SK-N-SH treated with all-trans-retinoic acid at 6 μM for 48 hours (cell line): ENCODE results near the gene GPR139.

Experiments
- CSRNP3 ChIP-seq: fragments of 250-450 bp; sonication (Bioruptor Pico); IDR thresholded peaks from 2 replicates; pipeline ENCODE4 v1.5.1; 2021; ENCODE audit warnings: mild to moderate bottlenecking, moderate library complexity
- ESRRG ChIP-seq: fragments of 250-450 bp; sonication (Bioruptor Pico); IDR thresholded peaks from 2 replicates; pipeline ENCODE4 v1.6.1; 2021; ENCODE audit warnings: mild to moderate bottlenecking
- PATZ1 ChIP-seq: fragments of 250-450 bp; sonication (Bioruptor Pico); IDR thresholded peaks from 2 replicates; pipeline ENCODE4 v1.8.0; 2020; ENCODE audit warnings: mild to moderate bottlenecking, moderate library complexity, borderline replicate concordance
- PPARA ChIP-seq: fragments of 250-450 bp; sonication (Bioruptor Pico); IDR thresholded peaks from 2 replicates; pipeline ENCODE4 v1.5.0; 2020; ENCODE audit warnings: mild to moderate bottlenecking, borderline replicate concordance
- RARB ChIP-seq: fragments of 250-450 bp; sonication (Bioruptor Pico); IDR thresholded peaks from 2 replicates; pipeline ENCODE4 v1.8.0; 2021; ENCODE audit warnings: mild to moderate bottlenecking, moderate library complexity
- SNAI2 ChIP-seq: fragments of 250-450 bp; sonication (Bioruptor Pico); IDR thresholded peaks from 2 replicates; pipeline ENCODE4 v1.5.0; 2020; ENCODE audit warnings: mild to moderate bottlenecking, moderate library complexity
- TOX ChIP-seq: fragments of 250-450 bp; sonication (Bioruptor Pico); IDR thresholded peaks from 2 replicates; pipeline ENCODE4 v1.8.0; 2021; ENCODE audit warnings: mild to moderate bottlenecking, moderate library complexity, borderline replicate concordance
- ZC3H10 ChIP-seq: fragments of 250-450 bp; sonication (Bioruptor Pico); IDR thresholded peaks from 2 replicates; pipeline ENCODE4 v1.5.1; 2021; ENCODE audit warnings: mild to moderate bottlenecking, moderate library complexity
- ZFP3 ChIP-seq: fragments of 250-450 bp; sonication (Bioruptor Pico); IDR thresholded peaks from 2 replicates; pipeline ENCODE4 v1.5.0; 2020; ENCODE audit warnings: mild to moderate bottlenecking, moderate library complexity
- ZNF8 ChIP-seq: fragments of 450-650 bp; formaldehyde crosslinking; IDR thresholded peaks from 2 replicates; pipeline ENCODE4 v1.5.0; 2020; ENCODE audit warnings: mild to moderate bottlenecking, moderate library complexity

GRCh38 chr16:20053336-20053735, 20.4 kb downstream of the GPR139 start:
- TF ChIP-seq PPARA (no peak), SNAI2 (CRISPR knock-in tag) (no peak), PATZ1 (CRISPR knock-in tag) (no peak), ZC3H10 (no peak), ZNF8 (CRISPR knock-in tag) (no peak), RARB (CRISPR knock-in tag) (no peak), ZFP3 (CRISPR knock-in tag) (no peak), CSRNP3 (no peak), TOX (no peak), ESRRG (CRISPR knock-in tag) (no peak)
